ENCODE measurements around the gene ALDH5A1. TPM values are rescaled to one million over a fixed set of nuclear protein-coding genes. Genes with fewer than 3 reads are reported as not detected.
A peak's percentile ranks its signal among the peaks of the same experiment; 100 is the strongest.

ALDH5A1 gene
- polyA plus RNA-seq, 1 donor, result 29.8 TPM

DNA sequence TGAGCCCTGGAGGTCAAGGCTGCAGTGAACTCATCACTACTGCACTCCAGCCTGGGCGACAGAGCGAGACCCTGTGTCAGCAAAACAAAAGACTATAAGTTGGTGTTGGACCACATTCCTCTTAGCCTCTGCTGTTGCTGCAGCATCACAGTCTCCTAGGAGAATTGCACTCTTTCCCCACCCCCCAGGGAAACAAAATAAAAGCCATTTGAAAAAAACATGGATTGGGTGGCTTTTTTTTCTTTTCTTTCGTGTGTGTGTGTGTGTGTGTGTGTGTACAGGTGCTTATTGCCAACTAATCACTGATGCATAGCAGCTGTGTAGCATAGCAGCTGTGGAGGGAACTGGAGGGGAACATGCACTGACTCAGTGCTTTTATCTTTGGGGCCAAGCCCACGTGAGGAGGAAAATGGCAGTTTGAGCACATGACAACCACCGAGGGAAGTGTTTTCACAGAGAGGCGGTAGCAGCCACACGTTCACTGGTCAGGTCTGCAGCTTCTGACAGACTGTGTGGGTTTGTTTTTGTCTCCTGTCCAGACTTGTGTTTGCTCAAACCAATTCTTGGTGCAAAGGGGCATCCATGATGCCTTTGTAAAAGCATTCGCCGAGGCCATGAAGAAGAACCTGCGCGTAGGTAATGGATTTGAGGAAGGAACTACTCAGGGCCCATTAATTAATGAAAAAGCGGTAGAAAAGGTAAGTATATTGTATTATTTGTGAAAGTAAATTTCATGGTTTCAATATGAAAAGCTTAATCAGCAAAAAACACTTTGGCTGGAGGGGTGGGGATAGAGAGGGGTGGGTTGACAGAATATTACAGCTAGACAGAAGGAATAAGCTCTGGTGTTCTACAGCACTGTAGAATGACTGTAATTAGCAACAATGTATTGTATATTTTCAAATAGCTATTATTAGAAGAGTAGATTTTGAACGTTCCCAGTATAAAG lies 27.7 kb downstream of the ALDH5A1 start:
- Histone ChIP-seq H3K36me3 (ENCODE audit: control insufficient read depth, insufficient read depth, low read length) (peaks cover 9% of the 10 kb centered on the region), H3K4me3 (ENCODE audit: low read length) (no peak overlapping the region), H3K4me1 (ENCODE audit: control insufficient read depth, insufficient read depth, low read length) (no peaks in the 10 kb centered on the region), H3K27ac (ENCODE audit: low read length) (no peak overlapping the region), H3K27me3 (ENCODE audit: control insufficient read depth, insufficient read depth, low read length) (no peaks in the 10 kb centered on the region), H3K9me3 (ENCODE audit: control insufficient read depth, low read depth, low read length) (no peaks in the 10 kb centered on the region)
- 90% methylated on average over 6 of the region's 13 CpGs for WGBS (ENCODE audit: insufficient coverage, low lambda C conversion rate)
- DNase-seq, result no peak

- Histone ChIP-seq H3K27ac (ENCODE audit: low read length) (no peak overlapping the region), H3K36me3 (ENCODE audit: control insufficient read depth, insufficient read depth, low read length) (peaks cover 5% of the 10 kb centered on the region), H3K27me3 (ENCODE audit: control insufficient read depth, insufficient read depth, low read length) (no peaks in the 10 kb centered on the region), H3K9me3 (ENCODE audit: control insufficient read depth, low read depth, low read length) (no peaks in the 10 kb centered on the region), H3K4me3 (ENCODE audit: low read length) (no peak overlapping the region), H3K4me1 (ENCODE audit: control insufficient read depth, insufficient read depth, low read length) (no peaks in the 10 kb centered on the region)
- no peak for DNase-seq
- WGBS (ENCODE audit: insufficient coverage, low lambda C conversion rate), result no CpG with 5 or more reads among the region's 3 CpGs
These were observed 29.6 kb downstream of the ALDH5A1 start for GRCh38 chr6:24524329-24524728.

DNA sequence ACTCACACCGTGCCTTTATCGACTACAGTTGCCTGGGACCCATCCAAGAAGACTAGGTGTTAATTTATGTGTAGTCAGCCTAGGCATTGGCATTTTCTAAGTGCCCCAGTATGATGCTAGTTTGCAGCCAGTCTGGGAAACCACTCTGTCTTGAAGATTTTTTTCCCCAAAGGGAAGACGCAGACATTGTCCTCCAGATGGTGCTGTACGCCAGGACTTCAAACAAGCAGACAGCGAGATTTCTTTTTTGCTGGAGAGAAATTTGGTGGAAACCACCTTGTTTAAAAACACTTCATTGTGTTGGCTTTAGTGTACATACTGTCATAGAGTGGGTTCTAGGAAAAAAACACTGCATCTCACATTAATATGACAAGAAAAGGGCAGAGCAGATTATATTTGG lies 30.0 kb downstream of the ALDH5A1 start:
- H3K36me3 ChIP-seq (ENCODE audit: control insufficient read depth, insufficient read depth, low read length), result peaks cover 5% of the 10 kb centered on the region
- no peak overlapping the region for H3K27ac ChIP-seq (ENCODE audit: low read length)
- no peaks in the 10 kb centered on the region for H3K27me3 ChIP-seq (ENCODE audit: control insufficient read depth, insufficient read depth, low read length)
- WGBS (ENCODE audit: insufficient coverage, low lambda C conversion rate), result no CpG with 5 or more reads among the region's 5 CpGs
- no peaks in the 10 kb centered on the region for H3K9me3 ChIP-seq (ENCODE audit: control insufficient read depth, low read depth, low read length)
- DNase-seq, result peak in 1 of 2 donors; percentile 5
- H3K4me1 ChIP-seq (ENCODE audit: control insufficient read depth, insufficient read depth, low read length), result no peaks in the 10 kb centered on the region
- H3K4me3 ChIP-seq (ENCODE audit: low read length), result no peak overlapping the region

GRCh38 chr6:24529985-24530384 lies 35.2 kb downstream of the ALDH5A1 start:
- Histone ChIP-seq H3K4me3 (ENCODE audit: low read length) (no peak overlapping the region), H3K36me3 (ENCODE audit: control insufficient read depth, insufficient read depth, low read length) (peaks cover 33% of the 10 kb centered on the region), H3K4me1 (ENCODE audit: control insufficient read depth, insufficient read depth, low read length) (no peaks in the 10 kb centered on the region), H3K27ac (ENCODE audit: low read length) (no peak overlapping the region), H3K27me3 (ENCODE audit: control insufficient read depth, insufficient read depth, low read length) (no peaks in the 10 kb centered on the region), H3K9me3 (ENCODE audit: control insufficient read depth, low read depth, low read length) (no peaks in the 10 kb centered on the region)
- 100% methylated on average over 1 of the region's 1 CpG for WGBS (ENCODE audit: insufficient coverage, low lambda C conversion rate)
- DNase-seq, result no peak

DNA sequence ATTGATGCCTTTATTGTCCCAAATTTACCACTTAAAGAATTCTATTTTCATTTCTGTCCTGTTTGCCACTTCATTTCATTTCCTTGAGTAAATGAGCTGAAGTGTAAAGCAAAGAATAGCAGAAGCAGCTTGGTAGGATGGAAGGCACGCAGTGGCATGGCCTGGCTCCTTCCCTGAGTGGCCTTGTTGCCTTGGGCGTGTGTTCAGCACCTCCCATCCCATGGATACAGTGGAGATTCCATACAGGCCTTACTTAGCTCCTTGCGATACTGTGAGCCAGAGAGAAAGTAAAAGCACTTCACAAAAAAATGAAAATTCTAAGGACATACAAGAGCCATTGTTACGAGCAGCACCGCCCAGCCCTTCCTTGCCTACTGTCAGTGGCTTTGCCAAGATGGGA lies 39.6 kb downstream of the ALDH5A1 start:
- no CpG with 5 or more reads among the region's 5 CpGs for WGBS (ENCODE audit: insufficient coverage, low lambda C conversion rate)
- H3K27ac ChIP-seq (ENCODE audit: low read length), result no peak overlapping the region
- no peaks in the 10 kb centered on the region for H3K4me1 ChIP-seq (ENCODE audit: control insufficient read depth, insufficient read depth, low read length)
- H3K36me3 ChIP-seq (ENCODE audit: control insufficient read depth, insufficient read depth, low read length), result peaks cover 40% of the 10 kb centered on the region
- H3K9me3 ChIP-seq (ENCODE audit: control insufficient read depth, low read depth, low read length), result no peaks in the 10 kb centered on the region
- no peak for DNase-seq
- H3K27me3 ChIP-seq (ENCODE audit: control insufficient read depth, insufficient read depth, low read length), result no peaks in the 10 kb centered on the region
- H3K4me3 ChIP-seq (ENCODE audit: low read length), result no peak overlapping the region

- Histone ChIP-seq H3K4me1 (ENCODE audit: control insufficient read depth, insufficient read depth, low read length) (no peaks in the 10 kb centered on the region), H3K9me3 (ENCODE audit: control insufficient read depth, low read depth, low read length) (no peaks in the 10 kb centered on the region), H3K27me3 (ENCODE audit: control insufficient read depth, insufficient read depth, low read length) (no peaks in the 10 kb centered on the region), H3K36me3 (ENCODE audit: control insufficient read depth, insufficient read depth, low read length) (peaks cover 40% of the 10 kb centered on the region), H3K27ac (ENCODE audit: low read length) (no peak overlapping the region), H3K4me3 (ENCODE audit: low read length) (no peak overlapping the region)
- WGBS (ENCODE audit: insufficient coverage, low lambda C conversion rate), result no CpG with 5 or more reads among the region's 3 CpGs
- no peak for DNase-seq
These were observed 40.4 kb downstream of the ALDH5A1 start for GRCh38 chr6:24535210-24535609.

DNA sequence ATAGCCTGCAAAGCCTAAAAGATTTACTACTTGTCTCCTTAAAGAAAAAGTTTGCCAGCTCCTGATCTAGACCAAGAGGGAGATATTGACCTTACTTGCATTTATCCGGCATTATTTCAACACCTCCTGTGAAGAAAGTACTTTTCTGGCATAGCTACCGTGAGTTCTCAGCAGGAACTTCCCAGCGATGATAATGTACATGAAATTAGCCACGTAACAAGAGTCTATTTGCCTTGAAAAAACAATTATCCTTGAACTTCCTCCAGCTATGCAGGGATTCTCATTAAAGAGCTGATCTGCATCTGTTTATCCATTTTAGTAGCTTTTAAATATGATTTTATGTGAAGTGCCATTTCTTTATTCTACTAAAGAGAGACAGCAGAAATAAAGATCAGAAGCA lies 41.7 kb downstream of the ALDH5A1 start:
- Histone ChIP-seq H3K9me3 (ENCODE audit: control insufficient read depth, low read depth, low read length) (no peaks in the 10 kb centered on the region), H3K27me3 (ENCODE audit: control insufficient read depth, insufficient read depth, low read length) (no peaks in the 10 kb centered on the region), H3K4me3 (ENCODE audit: low read length) (no peak overlapping the region), H3K4me1 (ENCODE audit: control insufficient read depth, insufficient read depth, low read length) (no peaks in the 10 kb centered on the region), H3K27ac (ENCODE audit: low read length) (no peak overlapping the region), H3K36me3 (ENCODE audit: control insufficient read depth, insufficient read depth, low read length) (peaks cover 36% of the 10 kb centered on the region)
- no CpG with 5 or more reads among the region's 4 CpGs for WGBS (ENCODE audit: insufficient coverage, low lambda C conversion rate)
- no peak for DNase-seq

- Histone ChIP-seq H3K4me3 (ENCODE audit: low read length) (no peak overlapping the region), H3K27ac (ENCODE audit: low read length) (no peak overlapping the region), H3K9me3 (ENCODE audit: control insufficient read depth, low read depth, low read length) (no peaks in the 10 kb centered on the region), H3K36me3 (ENCODE audit: control insufficient read depth, insufficient read depth, low read length) (peaks cover 31% of the 10 kb centered on the region), H3K27me3 (ENCODE audit: control insufficient read depth, insufficient read depth, low read length) (no peaks in the 10 kb centered on the region), H3K4me1 (ENCODE audit: control insufficient read depth, insufficient read depth, low read length) (no peaks in the 10 kb centered on the region)
- WGBS (ENCODE audit: insufficient coverage, low lambda C conversion rate), result 100% methylated on average over 2 of the region's 8 CpGs
- DNase-seq, result no peak
These were observed 42.4 kb downstream of the ALDH5A1 start for GRCh38 chr6:24537082-24537699.

GRCh38 chr6:24537771-24538385 lies 43.1 kb downstream of the ALDH5A1 start:
- 94% methylated on average over 2 of the region's 8 CpGs for WGBS (ENCODE audit: insufficient coverage, low lambda C conversion rate)
- no peak for DNase-seq

GRCh38 chr6:24539416-24539815 lies 44.6 kb downstream of the ALDH5A1 start:
- H3K27ac ChIP-seq (ENCODE audit: low read length), result no peak overlapping the region
- WGBS (ENCODE audit: insufficient coverage, low lambda C conversion rate), result 89% methylated on average over 3 of the region's 8 CpGs
- no peak for DNase-seq
- H3K4me3 ChIP-seq (ENCODE audit: low read length), result no peak overlapping the region
- H3K9me3 ChIP-seq (ENCODE audit: control insufficient read depth, low read depth, low read length), result no peaks in the 10 kb centered on the region
- H3K36me3 ChIP-seq (ENCODE audit: control insufficient read depth, insufficient read depth, low read length), result peaks cover 13% of the 10 kb centered on the region
- no peaks in the 10 kb centered on the region for H3K27me3 ChIP-seq (ENCODE audit: control insufficient read depth, insufficient read depth, low read length)
- no peaks in the 10 kb centered on the region for H3K4me1 ChIP-seq (ENCODE audit: control insufficient read depth, insufficient read depth, low read length)

More at GRCh38 chr6:24537771-24538385, 43.1 kb downstream of the ALDH5A1 start:
- Histone ChIP-seq H3K9me3 (ENCODE audit: control insufficient read depth, low read depth, low read length) (no peaks in the 10 kb centered on the region), H3K36me3 (ENCODE audit: control insufficient read depth, insufficient read depth, low read length) (peaks cover 26% of the 10 kb centered on the region), H3K4me1 (ENCODE audit: control insufficient read depth, insufficient read depth, low read length) (no peaks in the 10 kb centered on the region), H3K27me3 (ENCODE audit: control insufficient read depth, insufficient read depth, low read length) (no peaks in the 10 kb centered on the region), H3K27ac (ENCODE audit: low read length) (no peak overlapping the region), H3K4me3 (ENCODE audit: low read length) (no peak overlapping the region)
